Neutrophil (primary cell): ENCODE results near the gene RGS3.

Experiments used
- H3K27ac ChIP-seq: fragments of 200-600 bp; sonication (generic); 2 replicates; pipeline ENCODE4 v1.5.1; 2016; ENCODE audit warnings: mild to moderate bottlenecking, moderate library complexity
- H3K27me3 ChIP-seq: fragments of 200-600 bp; sonication (generic); 2 replicates; pipeline ENCODE4 v1.6.0; 2016; ENCODE audit warnings: mild to moderate bottlenecking
- H3K36me3 ChIP-seq: fragments of 200-600 bp; sonication (generic); 2 replicates; pipeline ENCODE4 v1.5.1; 2017
- H3K4me1 ChIP-seq, 2 experiments: fragments of 200-600 bp in 1 of 2; sonication (generic) in 1 of 2; 1 replicate in 1 of 2; 2 replicates in 1 of 2; pipeline versions ENCODE4 v1.5.1 to v1.6.1; 2013 to 2016; ENCODE audit warnings: low read depth in 1 of 2, low read length in 1 of 2, mild to moderate bottlenecking in 1 of 2, moderate library complexity in 1 of 2; ENCODE audit not compliant: control insufficient read depth in 1 of 2, insufficient read depth in 1 of 2
- H3K4me3 ChIP-seq, 2 experiments: fragments of 200-600 bp in 1 of 2; sonication (generic) in 1 of 2; 1 replicate in 1 of 2; 2 replicates in 1 of 2; pipeline ENCODE4 v1.5.1; 2013 to 2016; ENCODE audit warnings: low read depth in 1 of 2, low read length in 1 of 2, mild to moderate bottlenecking in 1 of 2, moderate library complexity in 1 of 2
- H3K9me3 ChIP-seq: fragments of 200-600 bp; sonication (generic); 2 replicates; pipeline ENCODE4 v1.5.1; 2016
- CTCF ChIP-seq: fragments of 200-600 bp; sonication (generic); IDR thresholded peaks from 2 replicates; pipeline ENCODE4 v1.5.1; 2016; ENCODE audit warnings: antibody characterized with exemption

RGS3 gene

GRCh38 chr9:113631871-113632665, 168.5 kb downstream of the RGS3 start:
- Histone ChIP-seq H3K36me3 (no peaks in the 10 kb centered on the region), H3K27me3 (peaks cover 70% of the 10 kb centered on the region), H3K9me3 (no peaks in the 10 kb centered on the region), H3K4me1 (peaks cover 4 to 6% of the 10 kb centered on the region in 2 experiments), H3K4me3 (no peak overlapping the region), H3K27ac (no peak overlapping the region)
- no peak for TF ChIP-seq CTCF

GRCh38 chr9:113632776-113633590, 169.5 kb downstream of the RGS3 start:
- H3K4me1 ChIP-seq = peaks cover 4 to 6% of the 10 kb centered on the region in 2 experiments
- no peaks in the 10 kb centered on the region for H3K9me3 ChIP-seq
- TF ChIP-seq CTCF = no peak
- no peak overlapping the region for H3K27ac ChIP-seq
- H3K4me3 ChIP-seq = no peak overlapping the region
- peaks cover 63% of the 10 kb centered on the region for H3K27me3 ChIP-seq
- no peaks in the 10 kb centered on the region for H3K36me3 ChIP-seq

DNA sequence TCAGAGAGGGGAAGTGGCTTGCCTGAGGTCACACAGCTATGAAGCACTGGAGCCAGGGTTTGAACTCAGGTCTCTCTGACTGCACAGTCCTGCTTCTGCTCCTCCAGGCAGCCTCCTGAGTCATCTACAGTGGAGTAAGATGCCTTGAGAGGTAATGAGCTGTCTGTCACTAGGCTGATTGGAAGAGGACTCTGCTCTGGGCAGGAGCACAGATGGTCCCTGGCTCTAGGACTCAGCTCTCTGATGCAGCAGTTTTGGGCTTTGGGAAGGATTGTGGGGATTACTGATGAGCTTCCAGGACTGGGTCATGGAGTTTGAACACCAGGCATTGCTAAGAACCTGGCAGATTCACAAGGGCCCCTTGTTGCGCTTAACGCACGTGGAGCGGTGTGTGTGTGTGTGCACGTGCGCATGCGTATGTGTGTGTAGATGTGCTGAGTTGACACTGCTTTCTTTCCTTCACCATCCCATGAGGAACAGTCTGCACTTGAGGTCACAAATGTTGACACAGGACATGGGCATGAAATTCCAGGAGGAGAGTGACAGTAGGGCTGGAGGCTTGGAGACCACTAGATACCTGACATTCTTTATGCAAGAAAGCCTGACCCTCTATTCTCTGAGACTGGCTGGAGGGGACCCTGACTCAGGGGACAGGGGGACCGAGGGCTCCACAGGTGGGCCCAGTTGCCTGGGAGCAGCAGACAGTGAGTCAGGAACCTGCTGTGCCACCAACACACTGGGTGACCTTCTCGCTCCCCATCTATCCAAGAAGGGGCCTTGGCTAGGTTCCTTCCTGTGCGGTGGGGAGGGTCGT, 170.5 kb downstream of the RGS3 start:
- peaks cover 53% of the 10 kb centered on the region for H3K27me3 ChIP-seq

GRCh38 chr9:113634596-113635515, 171.3 kb downstream of the RGS3 start:
- H3K27ac ChIP-seq = no peak overlapping the region
- H3K36me3 ChIP-seq = no peaks in the 10 kb centered on the region
- H3K27me3 ChIP-seq = peaks cover 45% of the 10 kb centered on the region
- H3K4me1 ChIP-seq = peaks cover 4 to 6% of the 10 kb centered on the region in 2 experiments
- no peaks in the 10 kb centered on the region for H3K9me3 ChIP-seq
- no peak overlapping the region for H3K4me3 ChIP-seq
- no peak for TF ChIP-seq CTCF

More for the DNA sequence above, 170.5 kb downstream of the RGS3 start:
- TF ChIP-seq CTCF = no peak
- no peaks in the 10 kb centered on the region for H3K9me3 ChIP-seq
- no peak overlapping the region for H3K27ac ChIP-seq
- H3K4me3 ChIP-seq = no peak overlapping the region
- no peaks in the 10 kb centered on the region for H3K36me3 ChIP-seq
- peaks cover 4 to 6% of the 10 kb centered on the region in 2 experiments for H3K4me1 ChIP-seq
